NOMO-1 treated with DMSO at 0.1 percent for 48 hours (cell line): ENCODE measurements around the gene AGTPBP1.
"Not testable (repeated sequence)": the region's sequence is repeated elsewhere in the genome, so short reads cannot be mapped to it uniquely, and the experiment has no call there.

ENCODE experiments used
- DNase-seq: peaks from one replicate; lab custom pipeline; 2025; ENCODE audit not compliant: unreplicated experiment; lab: John Stamatoyannopoulos, UW

Gene AGTPBP1

GRCh38 chr9:85631809-85632208, 109.9 kb downstream of the AGTPBP1 start:
- DNase-seq: no peak

DNA sequence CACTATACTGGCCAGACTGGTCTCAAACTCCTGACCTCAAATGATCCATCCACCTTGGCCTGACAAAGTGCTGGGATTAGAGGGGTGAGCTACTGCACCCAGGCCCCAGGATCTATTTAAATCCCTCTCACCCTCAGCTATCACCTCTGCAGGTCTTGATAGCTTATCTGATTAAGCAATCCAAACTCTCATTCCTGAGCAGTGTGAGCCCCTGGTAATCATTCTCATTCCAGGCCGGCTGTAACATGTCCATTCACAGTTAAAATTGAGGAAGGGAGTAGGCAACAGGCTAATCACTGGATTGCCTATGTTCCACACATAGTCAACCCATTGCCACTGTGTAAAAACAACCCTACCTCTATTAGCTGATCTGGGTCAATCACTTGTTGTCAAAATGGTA, 111.1 kb downstream of the AGTPBP1 start:
- DNase-seq: no peak

DNA sequence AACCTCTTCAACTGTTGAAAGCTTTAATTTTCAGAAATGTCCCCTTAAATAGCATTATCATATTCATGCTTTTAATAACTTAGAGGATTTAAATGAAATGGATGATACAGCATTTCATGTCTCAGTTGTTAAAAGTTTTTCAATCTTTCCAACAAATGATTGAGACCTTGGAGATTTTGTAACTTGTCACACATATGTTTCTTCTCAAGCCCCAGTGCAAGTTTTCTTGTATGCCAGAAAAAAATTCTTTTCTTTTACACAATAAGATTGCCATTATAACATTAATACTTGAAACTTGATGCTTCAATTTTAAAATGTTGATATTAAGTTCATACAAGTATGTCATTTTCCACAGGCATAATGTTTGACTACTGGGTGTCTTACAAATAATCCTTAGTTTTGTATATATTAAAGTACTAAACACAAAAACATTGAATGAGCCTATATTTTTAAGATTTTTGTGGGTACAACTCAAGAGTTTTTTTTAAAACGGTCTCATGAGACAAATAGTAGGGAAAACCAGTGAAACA, 124.5 kb downstream of the AGTPBP1 start:
- DNase-seq: no peak

DNA sequence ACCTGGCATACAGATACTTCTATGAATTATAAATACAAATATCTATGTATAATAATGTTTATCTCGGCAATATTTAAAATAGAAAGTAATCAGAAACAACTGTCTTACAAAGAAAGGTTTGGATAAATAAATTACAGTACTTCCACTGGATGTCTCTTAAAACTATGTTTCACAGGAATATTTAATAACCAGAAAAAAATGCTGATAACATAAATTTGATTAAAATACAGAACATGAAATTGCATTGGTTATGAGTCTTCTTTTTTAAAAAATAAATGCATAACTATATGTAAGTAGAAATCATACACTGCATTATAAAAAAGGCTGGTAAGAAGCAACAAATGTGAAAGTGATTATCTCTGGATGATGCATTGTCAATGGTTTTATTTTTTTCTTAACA, 126.0 kb downstream of the AGTPBP1 start:
- DNase-seq: no peak

- peak; percentile 31 for DNase-seq
Measured at GRCh38 chr9:85610074-85610860, 131.5 kb downstream of the AGTPBP1 start.

DNA sequence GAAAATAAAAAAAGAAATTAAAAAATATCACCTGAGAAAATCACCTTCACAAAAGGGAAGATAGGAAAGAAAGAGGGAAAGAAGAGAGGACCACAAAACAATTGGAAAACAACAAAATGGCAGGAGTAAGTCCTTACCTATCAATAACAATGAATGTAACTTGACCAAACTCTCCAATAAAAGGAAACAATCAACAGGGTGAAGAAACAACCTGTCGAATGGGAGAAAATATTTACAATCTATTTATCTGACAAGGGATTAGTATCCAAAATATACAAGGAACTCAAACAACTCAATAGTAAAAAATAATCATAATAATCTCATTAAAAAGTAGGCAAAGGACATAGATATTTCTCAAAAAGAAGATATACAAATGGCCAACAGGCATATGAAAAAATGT, 135.8 kb downstream of the AGTPBP1 start:
- DNase-seq: no peak

- DNase-seq: no peak
Measured at GRCh38 chr9:85603936-85604335, 137.8 kb downstream of the AGTPBP1 start.

- DNase-seq: no peak
Measured at GRCh38 chr9:85602742-85603141, 139.0 kb downstream of the AGTPBP1 start.

DNA sequence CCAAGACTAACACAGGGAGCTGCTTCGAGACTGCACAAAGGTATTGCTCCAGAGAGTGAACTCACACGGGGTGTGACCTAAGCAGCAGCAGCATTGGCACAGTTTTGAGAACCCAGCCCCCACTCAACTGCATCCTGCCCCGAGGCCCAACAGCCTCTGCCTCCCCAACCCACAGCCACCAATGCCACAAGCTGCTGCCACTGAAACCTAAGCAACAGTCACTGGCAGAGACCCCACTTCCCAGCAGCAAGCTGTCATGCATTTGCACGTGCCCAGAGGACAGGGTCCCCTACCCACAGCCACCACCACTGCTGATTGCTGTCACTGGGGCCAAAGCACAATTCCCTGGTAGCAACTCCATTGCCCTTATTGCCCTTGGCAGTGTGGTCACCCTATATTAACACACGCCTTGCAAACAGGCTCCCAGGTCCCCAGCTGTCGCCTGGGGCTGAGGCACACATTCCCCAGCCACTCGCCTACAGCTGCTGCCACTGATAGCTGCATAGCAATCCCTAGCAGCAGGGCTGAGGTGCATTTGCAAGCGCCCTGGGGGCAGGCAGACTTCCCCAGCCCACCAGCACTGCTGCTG, 141.0 kb downstream of the AGTPBP1 start:
- no peak for DNase-seq

GRCh38 chr9:85599540-85600105, 142.1 kb downstream of the AGTPBP1 start:
- no peak for DNase-seq

DNA sequence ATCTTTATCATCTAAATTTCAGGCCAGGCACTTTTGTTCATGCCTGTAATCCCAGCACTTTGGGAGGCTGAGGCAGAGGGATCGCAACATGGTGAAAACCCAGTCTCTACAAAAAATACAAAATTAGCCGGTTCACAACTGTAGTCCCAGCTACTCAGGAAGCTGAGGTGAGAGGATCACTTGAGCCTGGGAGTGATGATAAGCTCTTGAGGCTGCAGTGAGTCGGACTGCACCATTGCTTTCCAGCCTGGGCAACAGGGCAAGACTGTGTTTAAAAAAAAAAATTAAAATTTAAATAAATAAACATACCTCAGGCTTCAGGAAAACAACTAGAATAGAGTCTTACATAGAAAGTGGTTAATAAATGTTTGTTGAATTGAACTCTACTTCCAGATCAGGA, 147.4 kb downstream of the AGTPBP1 start:
- DNase-seq: no peak

GRCh38 chr9:85586684-85587083, 155.1 kb downstream of the AGTPBP1 start:
- DNase-seq: no peak

DNA sequence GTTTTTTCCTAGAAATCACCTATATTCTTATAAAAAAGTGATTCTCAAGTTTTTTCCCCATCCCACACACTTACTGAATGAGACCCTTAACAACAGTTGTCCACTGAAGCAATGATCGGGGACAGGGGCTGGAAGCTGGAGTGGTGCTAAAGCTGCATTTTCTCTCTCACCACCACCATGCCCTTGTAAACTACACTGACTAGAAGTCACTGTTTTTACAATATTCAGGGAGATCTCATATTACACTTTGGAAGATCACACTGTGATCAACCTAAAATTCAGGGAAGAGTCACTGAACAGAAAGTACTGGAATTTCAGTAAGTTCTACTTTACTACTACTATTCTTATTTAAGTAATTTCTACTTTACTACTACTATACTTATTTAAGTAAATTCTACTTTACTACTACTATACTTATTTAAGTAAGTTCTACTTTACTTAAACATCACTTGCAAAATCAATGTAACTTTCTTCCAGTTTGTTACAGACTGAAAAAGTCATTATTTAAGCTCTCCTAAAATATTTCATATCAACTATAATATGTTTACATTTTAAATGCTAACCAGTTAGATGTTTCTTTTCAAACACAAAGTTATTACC, 164.3 kb downstream of the AGTPBP1 start:
- DNase-seq: no peak

DNA sequence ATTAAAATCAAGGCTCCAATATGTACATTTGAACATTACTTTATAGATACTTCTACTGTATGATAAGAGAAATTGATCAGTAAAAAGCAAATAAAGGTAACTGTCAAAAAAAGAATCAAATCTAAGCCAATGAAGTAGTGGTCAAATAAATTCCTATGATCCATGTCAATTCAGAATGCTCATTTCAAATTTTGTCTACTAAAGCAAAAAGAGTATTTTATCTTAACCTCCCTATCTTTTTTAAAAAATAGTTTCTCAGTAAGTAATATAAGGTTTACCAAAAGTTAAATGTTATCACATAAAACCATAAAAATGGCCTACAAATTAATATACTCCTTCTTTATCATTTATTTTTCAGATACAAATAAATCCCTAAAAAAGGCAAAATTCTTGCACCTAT, 165.9 kb downstream of the AGTPBP1 start:
- no peak for DNase-seq

DNA sequence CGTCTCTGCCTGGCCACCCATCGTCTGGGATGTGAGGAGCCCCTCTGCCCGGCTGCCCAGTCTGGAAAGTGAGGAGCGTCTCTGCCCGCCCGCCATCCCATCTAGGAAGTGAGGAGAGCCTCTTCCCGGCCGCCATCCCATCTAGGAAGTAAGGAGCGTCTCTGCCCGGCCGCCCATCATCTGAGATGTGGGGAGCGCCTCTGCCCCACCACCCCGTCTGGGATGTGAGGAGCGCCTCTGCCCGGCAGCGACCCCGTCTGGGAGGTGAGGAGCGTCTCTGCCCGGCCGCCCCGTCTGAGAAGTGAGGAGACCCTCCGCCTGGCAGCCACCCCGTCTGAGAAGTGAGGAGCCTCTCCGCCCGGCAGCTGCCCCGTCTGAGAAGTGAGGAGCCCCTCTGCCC, 168.2 kb downstream of the AGTPBP1 start:
- not testable (repeated sequence) for DNase-seq

GRCh38 chr9:85572917-85573316, 168.8 kb downstream of the AGTPBP1 start:
- DNase-seq: not testable (repeated sequence)

- no peak for DNase-seq
Measured at GRCh38 chr9:85569988-85570387, 171.8 kb downstream of the AGTPBP1 start.

GRCh38 chr9:85559526-85559925, 182.2 kb downstream of the AGTPBP1 start:
- no peak for DNase-seq

DNA sequence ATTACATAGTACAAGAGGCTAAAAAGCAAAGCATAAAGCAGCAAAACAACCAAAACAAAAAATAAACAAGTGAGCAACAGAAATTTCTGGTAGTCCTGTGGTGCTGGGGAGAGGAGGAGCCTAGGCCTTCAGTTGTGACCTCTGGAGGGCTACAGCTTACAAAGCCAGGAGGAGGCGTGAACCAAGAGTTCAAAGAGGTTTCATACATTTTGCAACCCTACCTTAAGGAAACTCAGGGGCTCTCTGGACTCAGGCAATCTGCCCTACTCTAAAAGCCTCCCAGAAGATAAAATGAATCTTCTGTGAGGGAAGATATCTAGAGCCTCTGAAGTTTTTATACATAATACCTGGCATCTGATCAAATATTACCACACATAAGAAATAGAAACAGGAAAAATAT, 187.4 kb downstream of the AGTPBP1 start:
- no peak for DNase-seq

DNA sequence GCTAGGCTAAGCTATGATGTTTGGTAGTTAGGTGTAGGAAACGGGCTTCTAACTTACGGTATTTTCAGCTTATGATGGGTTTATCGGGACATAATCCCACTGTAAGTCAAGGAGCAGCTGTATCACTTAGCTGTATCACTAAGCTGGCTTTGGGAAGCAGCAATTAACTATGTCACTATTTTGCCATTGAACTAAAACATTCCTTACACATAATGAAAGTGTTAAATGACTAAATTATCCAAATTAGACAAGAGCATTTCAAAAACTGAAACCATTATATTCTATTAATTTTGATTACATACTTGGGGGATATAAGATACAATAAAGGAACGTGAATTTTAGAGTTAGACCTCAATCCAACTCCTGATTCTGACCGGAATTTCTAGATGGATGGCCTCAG, 188.3 kb downstream of the AGTPBP1 start:
- DNase-seq: no peak

DNA sequence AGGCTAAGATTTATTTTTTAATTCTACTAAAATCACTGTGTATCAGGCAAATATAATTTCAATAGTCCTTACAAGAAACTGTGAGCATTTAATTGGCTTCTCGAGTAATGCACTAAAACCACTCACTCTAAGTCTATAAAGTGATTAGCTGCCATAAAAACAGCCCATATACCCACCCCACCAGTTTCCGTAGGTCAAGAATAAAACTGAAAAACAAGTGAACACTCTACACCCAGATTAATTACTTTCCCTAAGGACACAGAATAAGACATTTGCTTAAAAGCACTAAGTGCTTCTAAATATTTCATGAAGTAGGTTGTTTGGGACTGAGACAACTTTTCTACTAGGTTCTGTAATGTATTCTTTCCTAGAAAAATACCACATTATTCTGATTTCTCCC, 194.2 kb downstream of the AGTPBP1 start:
- no peak for DNase-seq

GRCh38 chr9:85543196-85543595, 198.6 kb downstream of the AGTPBP1 start:
- no peak for DNase-seq
